HepG2 (cell line): ENCODE results near the gene IL17RC. TPM values are rescaled to one million over a fixed set of nuclear protein-coding genes. Genes with fewer than 3 reads are reported as not detected.
A peak's percentile ranks its signal among the peaks of the same experiment; 100 is the strongest.

Source experiments
- ARNT2 ChIP-seq: sonication (generic); formaldehyde crosslinking; IDR thresholded peaks from 2 replicates; pipeline ENCODE4 v1.8.0; 2022; ENCODE audit warnings: mild to moderate bottlenecking, low read depth, missing genetic modification reagents, moderate library complexity
- ATAD3A ChIP-seq: sonication (generic); formaldehyde crosslinking; IDR thresholded peaks from 2 replicates; pipeline ENCODE4 v1.4.0; 2020; ENCODE audit warnings: missing genetic modification reagents
- ATF4 ChIP-seq, 2 experiments: fragments of 450-650 bp in 1 of 2; sonication (generic) in 1 of 2; formaldehyde crosslinking; IDR thresholded peaks; 2 replicates each; pipeline versions ENCODE4 v1.5.0 to v1.8.0; 2020 to 2022; ENCODE audit warnings: mild to moderate bottlenecking in 1 of 2, missing genetic modification reagents in 1 of 2
- CBFB ChIP-seq: sonication (generic); formaldehyde crosslinking; IDR thresholded peaks from 2 replicates; pipeline ENCODE4 v1.4.0; 2020; ENCODE audit warnings: missing genetic modification reagents
- CREBL2 ChIP-seq: sonication (generic); formaldehyde crosslinking; IDR thresholded peaks from 2 replicates; pipeline ENCODE4 v1.8.1; 2023; ENCODE audit warnings: missing genetic modification reagents, mild to moderate bottlenecking, borderline replicate concordance
- FOXP1 ChIP-seq, 2 experiments: fragments of 450-650 bp in 1 of 2; IDR thresholded peaks; 2 replicates each; pipeline ENCODE4 v1.6.1; 2017 to 2018; ENCODE audit warnings: antibody characterized with exemption in 1 of 2
- HOXD1 ChIP-seq: sonication (generic); formaldehyde crosslinking; IDR thresholded peaks from 2 replicates; pipeline ENCODE4 v1.5.0; 2020; ENCODE audit warnings: missing genetic modification reagents
- ISL2 ChIP-seq: sonication (generic); formaldehyde crosslinking; IDR thresholded peaks from 2 replicates; pipeline ENCODE4 v1.5.0; 2020; ENCODE audit warnings: missing genetic modification reagents
- MEIS1 ChIP-seq: sonication (generic); formaldehyde crosslinking; IDR thresholded peaks from 2 replicates; pipeline ENCODE4 v1.9.0; 2021; ENCODE audit warnings: mild to moderate bottlenecking, missing genetic modification reagents, moderate library complexity, borderline replicate concordance
- MIER2 ChIP-seq: IDR thresholded peaks from 2 replicates; pipeline ENCODE4 v1.6.1; 2016; ENCODE audit warnings: missing biosample characterization, missing genetic modification reagents
- NCOR1 ChIP-seq: fragments of 200-600 bp; sonication (generic); IDR thresholded peaks from 2 replicates; pipeline ENCODE4 v1.7.0; 2017; ENCODE audit warnings: antibody characterized with exemption, low read length, borderline replicate concordance
- ONECUT2 ChIP-seq: sonication (generic); formaldehyde crosslinking; IDR thresholded peaks from 2 replicates; pipeline ENCODE4 v1.4.0; 2020; ENCODE audit warnings: missing genetic modification reagents
- PAXIP1 ChIP-seq: sonication (generic); formaldehyde crosslinking; conservative IDR thresholded peaks from 2 replicates; pipeline ENCODE4 v1.4.0; 2020; ENCODE audit warnings: mild to moderate bottlenecking, missing genetic modification reagents, moderate library complexity
- PRPF4 ChIP-seq: fragments of 200-400 bp; formaldehyde crosslinking; IDR thresholded peaks from 2 replicates; pipeline ENCODE4 v1.6.1; 2016; ENCODE audit warnings: low read length, low read depth; ENCODE audit not compliant: poor library complexity, severe bottlenecking
- RFX3 ChIP-seq: IDR thresholded peaks from 2 replicates; pipeline ENCODE4 v1.6.1; 2016; ENCODE audit warnings: missing biosample characterization, missing genetic modification reagents
- RXRA ChIP-seq: sonication (generic); formaldehyde crosslinking; IDR thresholded peaks from 2 replicates; pipeline ENCODE4 v1.5.1; 2020; ENCODE audit warnings: missing genetic modification reagents
- SATB2 ChIP-seq: sonication (generic); formaldehyde crosslinking; IDR thresholded peaks from 2 replicates; pipeline ENCODE4 v1.5.0; 2020; ENCODE audit warnings: missing genetic modification reagents
- SMARCC2 ChIP-seq: fragments of 450-650 bp; IDR thresholded peaks from 2 replicates; pipeline ENCODE4 v1.6.1; 2017; ENCODE audit warnings: antibody characterized with exemption, mild to moderate bottlenecking
- TBL1XR1 ChIP-seq: fragments of 150-350 bp; IDR thresholded peaks from 2 replicates; pipeline ENCODE4 v1.6.1; 2014; ENCODE audit warnings: borderline replicate concordance, low read length; ENCODE audit not compliant: partially characterized antibody
- ZFYVE20 ChIP-seq: sonication (generic); formaldehyde crosslinking; IDR thresholded peaks from 2 replicates; pipeline ENCODE4 v1.8.0; 2023; ENCODE audit warnings: low read depth, mild to moderate bottlenecking, moderate library complexity, missing genetic modification reagents, borderline replicate concordance
- ZNF20 ChIP-seq: sonication (generic); formaldehyde crosslinking; IDR thresholded peaks from 2 replicates; pipeline ENCODE4 v1.4.0; 2020; ENCODE audit warnings: mild to moderate bottlenecking, moderate library complexity, missing genetic modification reagents
- ZNF230 ChIP-seq: sonication (generic); formaldehyde crosslinking; IDR thresholded peaks from 2 replicates; pipeline ENCODE4 v1.4.0; 2020; ENCODE audit warnings: mild to moderate bottlenecking, missing genetic modification reagents
- ZNF292 ChIP-seq: sonication (generic); formaldehyde crosslinking; IDR thresholded peaks from 2 replicates; pipeline ENCODE4 v1.8.1; 2022; ENCODE audit warnings: mild to moderate bottlenecking, low read depth, missing genetic modification reagents, borderline replicate concordance
- ZNF3 ChIP-seq: IDR thresholded peaks from 2 replicates; pipeline ENCODE4 v1.7.0; 2017; ENCODE audit warnings: inconsistent platforms
- ZNF629 ChIP-seq: sonication (generic); formaldehyde crosslinking; conservative IDR thresholded peaks from 2 replicates; pipeline ENCODE4 v1.5.0; 2020; ENCODE audit warnings: missing genetic modification reagents
- ZNF839 ChIP-seq: sonication (generic); formaldehyde crosslinking; IDR thresholded peaks from 2 replicates; pipeline ENCODE4 v1.4.0; 2020; ENCODE audit warnings: missing genetic modification reagents, mild to moderate bottlenecking, borderline replicate concordance
- ZNF841 ChIP-seq: sonication (generic); formaldehyde crosslinking; IDR thresholded peaks from 2 replicates; pipeline ENCODE4 v1.8.1; 2023; ENCODE audit warnings: missing genetic modification reagents, borderline replicate concordance
- polyA plus RNA-seq, 8 experiments: library from polyadenylated mRNA; depleted of rRNA in 3 of 8; stranded (reverse) in 7 of 8; unstranded in 1 of 8; fragments of >200 nt; fragmentation: Illumina TruSeq in 4 of 8; extraction: Trizol in 4 of 8; gene quantifications; 2 replicates each; pipeline versions ENCODE4 v1.2.1 to v1.2.3, GENCODE V29; 2011 to 2016; ENCODE audit warnings: low read depth in 4 of 8, missing spikeins in 1 of 8, mixed read lengths in 1 of 8; ENCODE audit not compliant: insufficient read depth in 1 of 8
- total RNA-seq, 5 experiments: library from RNA; depleted of rRNA; stranded (reverse); fragments of >200 nt; fragmentation: Illumina TruSeq; extraction: Trizol; gene quantifications; 2 replicates each; pipeline ENCODE4 v1.2.3, GENCODE V29; 2016; ENCODE audit warnings: low read depth in 1 of 5

Gene IL17RC
- total and polyA plus RNA-seq, 2 of the 13 experiments (the other 11 are each of a cell fraction or from before 2014, with no cell fraction given): 20.7 to 24.0 TPM

GRCh38 chr3:9915254-9916141 is 1.4 kb upstream of the IL17RC start (continued):
- TF ChIP-seq ZFYVE20 (peak; percentile 55; the same call in 1 of the 2 replicates), ZNF839 (CRISPR knock-in tag) (no peak), FOXP1 (IDR thresholded peaks at IDR 0.05) (no peak), FOXP1 (CRISPR knock-in tag; IDR thresholded peaks at IDR 0.05) (no peak), ZNF3 (CRISPR knock-in tag) (no peak), MIER2 (CRISPR knock-in tag) (no peak), NCOR1 (no peak), SMARCC2 (no peak), ARNT2 (CRISPR knock-in tag) (peak; percentile 79), TBL1XR1 (no peak), ISL2 (CRISPR knock-in tag) (no peak), HOXD1 (CRISPR knock-in tag) (no peak; the same call in 1 of the 2 replicates), PRPF4 (no peak), MEIS1 (CRISPR knock-in tag) (no peak), RXRA (CRISPR knock-in tag) (peak; percentile 67), ZNF629 (no peak), ZNF230 (CRISPR knock-in tag) (no peak; the same call in 1 of the 2 replicates), CBFB (CRISPR knock-in tag) (no peak), RFX3 (CRISPR knock-in tag) (no peak), CREBL2 (CRISPR knock-in tag) (peak; percentile 84; the same call in 1 of the 2 replicates), ZNF292 (CRISPR knock-in tag) (0 out of 2 replicates have a peak, but pooled peaks have one; percentile 32), PAXIP1 (CRISPR knock-in tag) (peak; percentile 34), ONECUT2 (CRISPR knock-in tag) (no peak), ATF4 (CRISPR knock-in tag; IDR thresholded peaks at IDR 0.05) (no peak; a peak in 1 of 4 replicates), ZNF20 (CRISPR knock-in tag) (no peak), ATAD3A (CRISPR knock-in tag) (0 out of 2 replicates have a peak, but pooled peaks have one; percentile 37), SATB2 (no peak), ZNF841 (CRISPR knock-in tag) (peak; percentile 87; the same call in 1 of the 2 replicates)
